ENCODE measurements around the gene GFPT1. TPM values are rescaled to one million over a fixed set of nuclear protein-coding genes. Genes with fewer than 3 reads are reported as not detected.

GFPT1 gene
- total RNA-seq, 1 experiment from 2014 or later, result 20.7 TPM

DNA sequence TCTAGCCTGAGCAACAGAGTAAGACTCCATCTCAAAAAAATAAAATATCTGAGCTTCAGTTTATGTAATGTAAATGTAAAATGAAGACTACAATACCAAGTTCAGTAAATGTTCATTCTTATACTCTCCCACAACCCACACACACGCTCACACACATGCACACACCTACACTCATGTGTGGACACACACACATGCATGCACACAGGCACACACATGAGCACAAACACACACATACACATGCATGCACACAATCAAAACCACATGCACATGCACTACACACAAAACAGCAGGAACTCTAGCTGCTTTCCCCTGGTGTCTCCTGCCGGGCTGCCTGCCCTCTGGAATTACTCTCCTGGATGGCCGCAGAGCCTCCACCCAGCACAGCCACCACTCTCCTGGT, 90.6 kb downstream of the GFPT1 start:
- Histone ChIP-seq H2AFZ (ENCODE audit: low read length) (no peak overlapping the region), H3K4me3 (ENCODE audit: low read length) (no peak overlapping the region), H3K27ac (ENCODE audit: low read length) (no peak overlapping the region), H3K79me2 (ENCODE audit: low read length) (no peaks in the 10 kb centered on the region), H3K4me1 (ENCODE audit: insufficient read depth, low read length) (peaks cover 26% of the 10 kb centered on the region), H3K4me2 (ENCODE audit: low read length) (no peak overlapping the region), H3F3A (ENCODE audit: low read length, unreplicated experiment) (no peaks in the 10 kb centered on the region), H3K9me3 (ENCODE audit: low read length) (no peaks in the 10 kb centered on the region), H3K9ac (ENCODE audit: low read length) (no peak overlapping the region), H3K36me3 (ENCODE audit: low read depth, low read length) (no peaks in the 10 kb centered on the region), H3K27me3 (ENCODE audit: low read length) (no peaks in the 10 kb centered on the region), H4K20me1 (ENCODE audit: low read length) (no peaks in the 10 kb centered on the region), H3K9me2 (replicated peaks; ENCODE audit: low read length) (no peaks in the 10 kb centered on the region)
- BruUV-seq (replicated peaks), result no TSS peak
- ATAC-seq (no peak), DNase-seq (no peak)
- ChIA-PET CTCF (no interaction called here), POLR2A (ENCODE audit: unreplicated experiment) (no interaction called here)
- TF ChIP-seq EZH2 (IDR thresholded peaks at IDR 0.05; ENCODE audit: low read length, unreplicated experiment) (no peak), EZH2phosphoT487 (IDR thresholded peaks at IDR 0.05; ENCODE audit: borderline replicate concordance, low read length) (no peak)
- TF ChIP-seq, protein P1, sequence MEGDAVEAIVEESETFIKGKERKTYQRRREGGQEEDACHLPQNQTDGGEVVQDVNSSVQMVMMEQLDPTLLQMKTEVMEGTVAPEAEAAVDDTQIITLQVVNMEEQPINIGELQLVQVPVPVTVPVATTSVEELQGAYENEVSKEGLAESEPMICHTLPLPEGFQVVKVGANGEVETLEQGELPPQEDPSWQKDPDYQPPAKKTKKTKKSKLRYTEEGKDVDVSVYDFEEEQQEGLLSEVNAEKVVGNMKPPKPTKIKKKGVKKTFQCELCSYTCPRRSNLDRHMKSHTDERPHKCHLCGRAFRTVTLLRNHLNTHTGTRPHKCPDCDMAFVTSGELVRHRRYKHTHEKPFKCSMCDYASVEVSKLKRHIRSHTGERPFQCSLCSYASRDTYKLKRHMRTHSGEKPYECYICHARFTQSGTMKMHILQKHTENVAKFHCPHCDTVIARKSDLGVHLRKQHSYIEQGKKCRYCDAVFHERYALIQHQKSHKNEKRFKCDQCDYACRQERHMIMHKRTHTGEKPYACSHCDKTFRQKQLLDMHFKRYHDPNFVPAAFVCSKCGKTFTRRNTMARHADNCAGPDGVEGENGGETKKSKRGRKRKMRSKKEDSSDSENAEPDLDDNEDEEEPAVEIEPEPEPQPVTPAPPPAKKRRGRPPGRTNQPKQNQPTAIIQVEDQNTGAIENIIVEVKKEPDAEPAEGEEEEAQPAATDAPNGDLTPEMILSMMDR (conservative IDR thresholded peaks at IDR 0.05; ENCODE audit: low read depth, low read length), result no peak
- intact Hi-C loops (cut with micrococcal nuclease), result no loop called here

DNA sequence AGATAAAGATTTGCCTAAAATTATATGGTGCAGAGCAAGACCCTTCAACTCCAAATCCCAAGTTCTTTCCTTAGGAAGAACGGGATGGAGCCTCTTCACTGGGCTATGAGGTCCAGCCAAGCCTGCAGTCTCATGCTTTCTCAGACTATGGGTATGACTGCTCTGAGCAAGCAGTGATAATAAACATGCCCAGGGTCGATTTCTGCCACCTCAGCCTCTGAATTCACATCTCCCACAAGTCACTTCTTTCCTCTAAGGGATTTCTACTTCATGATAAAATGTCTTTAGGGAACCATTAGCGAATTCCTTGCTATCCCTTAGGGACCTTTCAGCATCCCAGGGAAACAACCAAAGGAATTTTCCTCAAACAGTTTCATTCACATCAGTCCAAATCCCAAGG, 94.8 kb downstream of the GFPT1 start:
- Histone ChIP-seq H3K79me2 (ENCODE audit: low read length) (no peaks in the 10 kb centered on the region), H3K27me3 (ENCODE audit: low read length) (no peaks in the 10 kb centered on the region), H3K27ac (ENCODE audit: low read length) (no peak overlapping the region), H3F3A (ENCODE audit: low read length, unreplicated experiment) (no peaks in the 10 kb centered on the region), H3K9ac (ENCODE audit: low read length) (no peak overlapping the region), H3K4me2 (ENCODE audit: low read length) (no peak overlapping the region), H3K36me3 (ENCODE audit: low read depth, low read length) (no peaks in the 10 kb centered on the region), H3K4me3 (ENCODE audit: low read length) (no peak overlapping the region), H3K4me1 (ENCODE audit: insufficient read depth, low read length) (no peaks in the 10 kb centered on the region), H4K20me1 (ENCODE audit: low read length) (no peaks in the 10 kb centered on the region), H3K9me2 (replicated peaks; ENCODE audit: low read length) (no peaks in the 10 kb centered on the region), H2AFZ (ENCODE audit: low read length) (no peak overlapping the region), H3K9me3 (ENCODE audit: low read length) (no peaks in the 10 kb centered on the region)
- no peak for ATAC-seq
- intact Hi-C loops (cut with micrococcal nuclease), result no loop called here
- ChIA-PET CTCF (no interaction called here), POLR2A (ENCODE audit: unreplicated experiment) (no interaction called here)
- no TSS peak for BruUV-seq (replicated peaks)
- DNase-seq, result no peak
- TF ChIP-seq EZH2phosphoT487 (IDR thresholded peaks at IDR 0.05; ENCODE audit: borderline replicate concordance, low read length) (no peak), EZH2 (IDR thresholded peaks at IDR 0.05; ENCODE audit: low read length, unreplicated experiment) (no peak)
- TF ChIP-seq, protein P1 (conservative IDR thresholded peaks at IDR 0.05; ENCODE audit: low read depth, low read length), result no peak

DNA sequence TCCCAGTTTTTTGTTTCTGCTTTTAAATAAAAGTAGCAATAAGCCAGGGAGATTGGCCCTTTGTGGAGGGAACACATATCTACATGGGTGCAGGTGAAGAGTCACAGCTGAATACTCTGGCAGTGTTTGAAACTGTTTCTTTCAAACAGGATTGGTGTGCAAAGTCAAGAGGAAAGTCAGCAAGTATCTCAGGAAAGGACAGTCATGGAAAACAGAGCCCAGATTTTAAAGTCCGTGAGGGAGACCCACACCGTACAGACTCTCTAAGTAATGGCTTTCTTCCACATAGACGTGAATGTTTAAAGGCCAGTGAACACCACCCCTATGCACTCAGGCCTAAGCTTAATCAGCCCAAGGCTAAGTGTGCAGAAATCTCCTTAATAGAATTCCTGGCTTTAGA, 95.3 kb downstream of the GFPT1 start:
- intact Hi-C loops (cut with micrococcal nuclease), result no loop called here
- Histone ChIP-seq H3K4me3 (ENCODE audit: low read length) (no peak overlapping the region), H3K9me3 (ENCODE audit: low read length) (no peaks in the 10 kb centered on the region), H3K4me2 (ENCODE audit: low read length) (no peak overlapping the region), H3K27me3 (ENCODE audit: low read length) (no peaks in the 10 kb centered on the region), H4K20me1 (ENCODE audit: low read length) (no peaks in the 10 kb centered on the region), H3K79me2 (ENCODE audit: low read length) (no peaks in the 10 kb centered on the region), H3K9ac (ENCODE audit: low read length) (no peak overlapping the region), H3K27ac (ENCODE audit: low read length) (no peak overlapping the region), H3F3A (ENCODE audit: low read length, unreplicated experiment) (no peaks in the 10 kb centered on the region), H3K4me1 (ENCODE audit: insufficient read depth, low read length) (no peaks in the 10 kb centered on the region), H2AFZ (ENCODE audit: low read length) (no peak overlapping the region), H3K9me2 (replicated peaks; ENCODE audit: low read length) (no peaks in the 10 kb centered on the region), H3K36me3 (ENCODE audit: low read depth, low read length) (no peaks in the 10 kb centered on the region)
- TF ChIP-seq EZH2 (IDR thresholded peaks at IDR 0.05; ENCODE audit: low read length, unreplicated experiment), result no peak
- no peak for TF ChIP-seq EZH2phosphoT487 (IDR thresholded peaks at IDR 0.05; ENCODE audit: borderline replicate concordance, low read length)
- TF ChIP-seq, protein P1 (conservative IDR thresholded peaks at IDR 0.05; ENCODE audit: low read depth, low read length), result no peak
- no peak for ATAC-seq
- ChIA-PET POLR2A (ENCODE audit: unreplicated experiment) (no interaction called here), CTCF (no interaction called here)
- BruUV-seq (replicated peaks), result no TSS peak
- no peak for DNase-seq
